A549 (cell line): ENCODE results near the gene MUC5AC.

ENCODE experiments used
- ESRRA ChIP-seq: fragments of 150-350 bp; IDR thresholded peaks from 2 replicates; pipeline ENCODE4 v1.6.1; 2014; ENCODE audit warnings: mild to moderate bottlenecking, low read length, borderline replicate concordance
- POLR2A ChIP-seq: IDR thresholded peaks from 2 replicates; pipeline ENCODE4 v1.6.1; 2012; ENCODE audit warnings: mild to moderate bottlenecking, low read length
- TF ChIP-seq, protein P1 (sequence below): IDR thresholded peaks from 2 replicates; pipeline ENCODE4 v1.6.1; 2012; ENCODE audit warnings: low read depth, borderline replicate concordance
- TF ChIP-seq, protein P2 (sequence below): fragments of >200 bp; sonication (Bioruptor Twin); formaldehyde crosslinking; IDR thresholded peaks from 3 replicates; pipeline ENCODE4 v1.5.1; 2016
- TF ChIP-seq, protein P3 (sequence below): IDR thresholded peaks from 2 replicates; pipeline ENCODE4 v1.6.1; 2012

DNA sequence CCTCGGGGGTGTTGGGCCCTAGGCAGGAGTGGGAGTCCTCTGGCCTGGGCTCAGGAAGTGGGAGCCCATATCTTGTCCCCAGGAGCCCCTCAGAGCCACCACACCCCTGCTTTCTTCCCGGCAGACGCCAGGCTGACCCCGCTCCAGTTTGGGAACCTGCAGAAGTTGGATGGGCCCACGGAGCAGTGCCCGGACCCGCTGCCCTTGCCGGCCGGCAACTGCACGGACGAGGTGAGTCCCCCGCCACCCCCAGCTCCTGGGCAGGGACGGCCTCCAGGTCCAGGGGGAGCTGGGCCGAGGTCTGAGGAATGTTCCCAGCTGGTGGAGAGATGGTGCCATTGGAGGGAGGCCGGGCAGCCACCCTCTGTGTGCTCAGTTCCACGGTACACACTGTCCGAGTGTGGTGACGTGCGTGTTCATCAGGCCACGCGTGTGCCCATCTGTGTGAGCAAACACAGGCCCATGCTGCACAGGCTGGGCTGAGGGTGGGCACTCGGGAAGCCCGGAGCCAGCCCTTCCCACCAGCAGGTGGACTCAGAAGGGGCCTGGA lies 69.9 kb downstream of the MUC5AC start:
- no peak for TF ChIP-seq POLR2A
- TF ChIP-seq, protein P1, sequence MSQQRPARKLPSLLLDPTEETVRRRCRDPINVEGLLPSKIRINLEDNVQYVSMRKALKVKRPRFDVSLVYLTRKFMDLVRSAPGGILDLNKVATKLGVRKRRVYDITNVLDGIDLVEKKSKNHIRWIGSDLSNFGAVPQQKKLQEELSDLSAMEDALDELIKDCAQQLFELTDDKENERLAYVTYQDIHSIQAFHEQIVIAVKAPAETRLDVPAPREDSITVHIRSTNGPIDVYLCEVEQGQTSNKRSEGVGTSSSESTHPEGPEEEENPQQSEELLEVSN, result no peak
- TF ChIP-seq, protein P2, sequence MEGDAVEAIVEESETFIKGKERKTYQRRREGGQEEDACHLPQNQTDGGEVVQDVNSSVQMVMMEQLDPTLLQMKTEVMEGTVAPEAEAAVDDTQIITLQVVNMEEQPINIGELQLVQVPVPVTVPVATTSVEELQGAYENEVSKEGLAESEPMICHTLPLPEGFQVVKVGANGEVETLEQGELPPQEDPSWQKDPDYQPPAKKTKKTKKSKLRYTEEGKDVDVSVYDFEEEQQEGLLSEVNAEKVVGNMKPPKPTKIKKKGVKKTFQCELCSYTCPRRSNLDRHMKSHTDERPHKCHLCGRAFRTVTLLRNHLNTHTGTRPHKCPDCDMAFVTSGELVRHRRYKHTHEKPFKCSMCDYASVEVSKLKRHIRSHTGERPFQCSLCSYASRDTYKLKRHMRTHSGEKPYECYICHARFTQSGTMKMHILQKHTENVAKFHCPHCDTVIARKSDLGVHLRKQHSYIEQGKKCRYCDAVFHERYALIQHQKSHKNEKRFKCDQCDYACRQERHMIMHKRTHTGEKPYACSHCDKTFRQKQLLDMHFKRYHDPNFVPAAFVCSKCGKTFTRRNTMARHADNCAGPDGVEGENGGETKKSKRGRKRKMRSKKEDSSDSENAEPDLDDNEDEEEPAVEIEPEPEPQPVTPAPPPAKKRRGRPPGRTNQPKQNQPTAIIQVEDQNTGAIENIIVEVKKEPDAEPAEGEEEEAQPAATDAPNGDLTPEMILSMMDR, result no peak
- TF ChIP-seq, protein P3, sequence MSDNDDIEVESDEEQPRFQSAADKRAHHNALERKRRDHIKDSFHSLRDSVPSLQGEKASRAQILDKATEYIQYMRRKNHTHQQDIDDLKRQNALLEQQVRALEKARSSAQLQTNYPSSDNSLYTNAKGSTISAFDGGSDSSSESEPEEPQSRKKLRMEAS, result no peak
- no peak for TF ChIP-seq ESRRA
